K562 (cell line): Measurements from ENCODE around the gene ORMDL1.

Experiments
- ATF2 ChIP-seq: sonication (generic); formaldehyde crosslinking; IDR thresholded peaks from 2 replicates; pipeline ENCODE4 v1.8.1; 2022; ENCODE audit warnings: missing genetic modification reagents
- CUX1 ChIP-seq: fragments of 200-800 bp; sonication (Bioruptor generic); IDR thresholded peaks from 2 replicates; pipeline ENCODE4 v1.6.1; 2016; ENCODE audit warnings: missing genetic modification characterization, missing compliant biosample characterization
- MYC ChIP-seq, 2 experiments: fragments of 250-450 bp in 1 of 2; sonication (Bioruptor Pico) in 1 of 2; IDR thresholded peaks; 2 replicates each; pipeline versions ENCODE4 v1.5.1 to v1.6.1; 2012 to 2021; ENCODE audit warnings: low read depth in 2 of 2, borderline replicate concordance in 1 of 2, improper control_type of control experiment in 1 of 2, low read length in 1 of 2, mild to moderate bottlenecking in 1 of 2, moderate library complexity in 1 of 2
- NFE2 ChIP-seq: IDR thresholded peaks from 2 replicates; pipeline ENCODE4 v1.6.1; 2014; ENCODE audit warnings: antibody characterized with exemption, low read depth
- SMAD3 ChIP-seq: fragments of 450-650 bp; formaldehyde crosslinking; conservative IDR thresholded peaks from 2 replicates; pipeline ENCODE4 v1.4.0; 2020; ENCODE audit warnings: mild to moderate bottlenecking
- TARDBP ChIP-seq: fragments of 450-650 bp; IDR thresholded peaks from 2 replicates; pipeline ENCODE4 v1.6.1; 2016

DNA sequence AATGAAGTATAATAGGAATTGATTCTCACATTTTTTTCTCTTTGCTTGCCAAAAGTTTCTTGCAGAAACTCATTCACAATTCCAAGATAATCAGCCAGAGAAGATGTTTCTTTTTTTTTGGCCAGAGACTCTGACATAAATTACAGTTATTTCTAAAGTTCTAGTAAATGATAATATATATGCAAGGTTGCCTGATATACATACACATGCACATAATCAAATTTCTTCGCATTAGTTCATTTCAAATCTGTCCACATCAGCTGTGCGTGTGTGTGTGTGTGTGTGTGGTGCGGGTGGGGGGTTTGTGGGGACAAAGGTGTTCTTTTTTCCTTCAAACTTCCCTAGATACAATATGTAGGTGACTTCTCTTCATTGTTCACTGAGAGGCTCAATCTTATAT lies 54.7 kb downstream of the ORMDL1 start:
- TF ChIP-seq SMAD3 (CRISPR knock-in tag): no peak
- no peak for TF ChIP-seq CUX1 (CRISPR knock-in tag)
- no peak for TF ChIP-seq NFE2
- TF ChIP-seq MYC (IDR thresholded peaks at IDR 0.05; ENCODE audit: low read depth, low read length): no peak
- no peak for TF ChIP-seq MYC (CRISPR knock-in tag; IDR thresholded peaks at IDR 0.05; ENCODE audit: borderline replicate concordance, low read depth)
- no peak for TF ChIP-seq TARDBP
- TF ChIP-seq ATF2: no peak
